T-helper 9 cell (primary cell): Measurements from ENCODE around the gene ISCU.

ENCODE experiments used
- DNase-seq: peaks from one replicate; pipeline ENCODE4 v3.0.0-alpha.2; 2020
- total RNA-seq, 2 donors: gene quantifications; one replicate each; lab custom pipeline; 2026; lab: John Stamatoyannopoulos, UW

ISCU gene
- total RNA-seq: 131 to 206 reads per million in 2 donors

- peak; percentile 99 for DNase-seq
Observed at GRCh38 chr12:108562348-108563135, at the start of gene ISCU. Gene ISCU (plus strand): TSS chr12:108562596. CDS start chr12:108562623, 27 bp downstream.

- DNase-seq: no peak
Observed at GRCh38 chr12:108514468-108514972, 47.9 kb upstream of the ISCU start.

GRCh38 chr12:108514973-108515814 is 47.2 kb upstream of the ISCU start, which contains the start of gene FICD:
Gene FICD (plus strand): TSS chr12:108515277. CDS start chr12:108516973, 1,696 bp downstream.
- DNase-seq: peak; percentile 99

- no peak for DNase-seq
Observed at GRCh38 chr12:108515916-108516315, 46.5 kb upstream of the ISCU start.

- no peak for DNase-seq
Observed at GRCh38 chr12:108516511-108517275, 45.7 kb upstream of the ISCU start.

GRCh38 chr12:108517288-108518100 is 44.9 kb upstream of the ISCU start:
- DNase-seq: no peak

- DNase-seq: no peak
Observed at GRCh38 chr12:108518101-108518715, 44.2 kb upstream of the ISCU start.

- DNase-seq: no peak
Observed at GRCh38 chr12:108518716-108519496, 43.5 kb upstream of the ISCU start.

GRCh38 chr12:108519558-108519957 is 42.8 kb upstream of the ISCU start:
- no peak for DNase-seq

GRCh38 chr12:108523365-108523764 is 39.0 kb upstream of the ISCU start:
- DNase-seq: no peak

GRCh38 chr12:108525681-108526080 is 36.7 kb upstream of the ISCU start:
- DNase-seq: no peak

GRCh38 chr12:108526482-108527165 is 35.8 kb upstream of the ISCU start:
- no peak for DNase-seq

GRCh38 chr12:108527166-108527496 is 35.3 kb upstream of the ISCU start:
- DNase-seq: no peak

- no peak for DNase-seq
Observed at GRCh38 chr12:108530161-108530560, 32.2 kb upstream of the ISCU start.

GRCh38 chr12:108531929-108532848 is 30.2 kb upstream of the ISCU start:
- DNase-seq: no peak

- DNase-seq: no peak
Observed at GRCh38 chr12:108538146-108538545, 24.2 kb upstream of the ISCU start.

- DNase-seq: no peak
Observed at GRCh38 chr12:108538616-108539195, 23.7 kb upstream of the ISCU start.

- DNase-seq: no peak
Observed at GRCh38 chr12:108542320-108542719, 20.1 kb upstream of the ISCU start.
